Measurements from ENCODE around the gene MED17.

GRCh38 chr11:93814966-93815633, 31.0 kb downstream of the MED17 start:
- TF ChIP-seq CTCF (IDR thresholded peaks at IDR 0.05; ENCODE audit: poor library complexity, severe bottlenecking) = no peak
- TF ChIP-seq EZH2 (IDR thresholded peaks at IDR 0.05; ENCODE audit: borderline replicate concordance, insufficient read depth, low read length, poor library complexity, severe bottlenecking) = no peak
- TF ChIP-seq MXI1 (conservative IDR thresholded peaks at IDR 0.05; ENCODE audit: poor library complexity, severe bottlenecking) = no peak
- no peak for TF ChIP-seq RAD21 (conservative IDR thresholded peaks at IDR 0.05)
- no peak for TF ChIP-seq POLR2AphosphoS5 (IDR thresholded peaks at IDR 0.05)
- no peak for TF ChIP-seq REST (IDR thresholded peaks at IDR 0.05; ENCODE audit: borderline replicate concordance)
- no peak for TF ChIP-seq EP300 (conservative IDR thresholded peaks at IDR 0.05; ENCODE audit: poor library complexity, severe bottlenecking)
- TF ChIP-seq TAF1 (IDR thresholded peaks at IDR 0.05; ENCODE audit: low read depth) = no peak
- no peak for TF ChIP-seq SMC3 (conservative IDR thresholded peaks at IDR 0.05; ENCODE audit: poor library complexity)
